Activated CD8-positive, alpha-beta T cell treated with anti-CD3 and anti-CD28 coated beads for 36 hours (primary cell): ENCODE data around the gene ST3GAL3. TPM values are rescaled to one million over a fixed set of nuclear protein-coding genes. Genes with fewer than 3 reads are reported as not detected.

Experiments used
- ATAC-seq: fragments of 200-7000 bp; cut with Tn5 transposase; one replicate; pipeline ENCODE4 v1.10.0; 2021; ENCODE audit warnings: mild to moderate bottlenecking, moderate library complexity
- CTCF ChIA-PET: fragments of 350-600 bp; sonication (Branson Sonifier 250); formaldehyde crosslinking; loops from one replicate; lab custom pipeline; 2021; ENCODE audit warnings: antibody characterized with exemption; lab: Charles Lee
- POLR2A ChIA-PET: fragments of 350-600 bp; sonication (Branson Sonifier 250); formaldehyde crosslinking; loops from one replicate; lab custom pipeline; 2021; ENCODE audit warnings: antibody characterized with exemption; lab: Charles Lee
- DNase-seq: peaks from one replicate; pipeline ENCODE4 v3.0.0-alpha.2; 2020
- H3K27ac Mint-ChIP-seq: one replicate; pipeline ENCODE4 v1.8.0; 2021; ENCODE audit warnings: mild to moderate bottlenecking, mixed read lengths
- H3K27me3 Mint-ChIP-seq: one replicate; pipeline ENCODE4 v1.8.0; 2021; ENCODE audit warnings: mixed read lengths
- H3K36me3 Mint-ChIP-seq: one replicate; pipeline ENCODE4 v1.8.0; 2021; ENCODE audit warnings: low read depth, mixed read lengths
- H3K4me1 Mint-ChIP-seq: one replicate; pipeline ENCODE4 v1.8.0; 2021; ENCODE audit warnings: low read depth, mixed read lengths
- H3K4me3 Mint-ChIP-seq: one replicate; pipeline ENCODE4 v1.8.0; 2021; ENCODE audit warnings: mild to moderate bottlenecking, moderate library complexity, mixed read lengths
- H3K9me3 Mint-ChIP-seq: one replicate; pipeline ENCODE4 v1.8.0; 2021; ENCODE audit warnings: mixed read lengths
- CTCF ChIP-seq: fragments of 200-600 bp; IDR thresholded peaks from one replicate; pipeline ENCODE4 v1.8.0; 2022; ENCODE audit warnings: antibody characterized with exemption, mild to moderate bottlenecking
- intact Hi-C: fragments of 100-400 bp; cut with micrococcal nuclease; formaldehyde crosslinking; loops from one replicate; pipeline ENCODE4 v1.10.0; 2022
- total RNA-seq, 2 experiments: library from RNA; stranded (reverse); gene quantifications; one replicate each; pipeline ENCODE4 v1.2.3, GENCODE V29; 2021

Gene ST3GAL3
- total RNA-seq, 2 experiments from 2014 or later, result 14.5 to 20.0 TPM

- CTCF ChIA-PET, result interaction anchor here (1.2 to 1.4 kb wide), 4 partner anchors 11 to 28 kb away, joined by 3 to 4 read pairs (median 4); partner anchors contain the start of gene IPO13
- Mint-ChIP-seq H3K27me3 (no peaks in the 10 kb centered on the region), H3K36me3 (peaks cover 2% of the 10 kb centered on the region), H3K4me1 (no peaks in the 10 kb centered on the region), H3K4me3 (no peak overlapping the region), H3K27ac (no peak overlapping the region), H3K9me3 (no peaks in the 10 kb centered on the region)
- ATAC-seq, result no peak
- POLR2A ChIA-PET, result interaction anchor here (2.1 kb wide), 1 partner anchor 17 kb away, joined by 4 read pairs; no protein-coding TSS in a partner anchor
- intact Hi-C loops, result no loop called here
- DNase-seq, result no peak
- no peak for TF ChIP-seq CTCF
Observed at GRCh38 chr1:43958351-43959255, 251.3 kb downstream of the ST3GAL3 start.

DNA sequence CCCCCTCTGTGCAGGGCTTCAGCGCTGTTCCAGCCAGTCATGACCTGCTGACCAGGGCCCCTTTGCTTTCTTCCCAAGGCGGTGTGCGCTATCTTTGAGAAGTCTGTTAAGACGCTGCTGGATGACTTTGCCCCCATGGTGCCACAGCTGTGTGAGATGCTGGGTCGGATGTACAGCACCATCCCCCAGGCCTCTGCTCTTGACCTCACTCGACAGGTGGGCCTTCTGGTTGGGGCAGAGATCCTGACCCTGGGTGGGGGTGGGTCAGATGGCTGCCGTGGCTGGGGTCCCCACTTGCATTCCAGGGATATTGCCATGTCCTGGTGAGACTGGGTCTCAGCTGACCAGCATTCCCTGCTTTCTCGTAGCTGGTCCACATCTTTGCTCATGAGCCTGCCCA is 253.5 kb downstream of the ST3GAL3 start:
- no peak overlapping the region for H3K27ac Mint-ChIP-seq
- H3K4me1 Mint-ChIP-seq, result no peaks in the 10 kb centered on the region
- POLR2A ChIA-PET, result no interaction called here
- CTCF ChIA-PET, result no interaction called here
- no peak overlapping the region for H3K4me3 Mint-ChIP-seq
- no peaks in the 10 kb centered on the region for H3K27me3 Mint-ChIP-seq
- ATAC-seq (no peak), DNase-seq (no peak)
- no peak for TF ChIP-seq CTCF
- no peaks in the 10 kb centered on the region for H3K9me3 Mint-ChIP-seq
- intact Hi-C loops, result no loop called here
- peaks cover 2% of the 10 kb centered on the region for H3K36me3 Mint-ChIP-seq

DNA sequence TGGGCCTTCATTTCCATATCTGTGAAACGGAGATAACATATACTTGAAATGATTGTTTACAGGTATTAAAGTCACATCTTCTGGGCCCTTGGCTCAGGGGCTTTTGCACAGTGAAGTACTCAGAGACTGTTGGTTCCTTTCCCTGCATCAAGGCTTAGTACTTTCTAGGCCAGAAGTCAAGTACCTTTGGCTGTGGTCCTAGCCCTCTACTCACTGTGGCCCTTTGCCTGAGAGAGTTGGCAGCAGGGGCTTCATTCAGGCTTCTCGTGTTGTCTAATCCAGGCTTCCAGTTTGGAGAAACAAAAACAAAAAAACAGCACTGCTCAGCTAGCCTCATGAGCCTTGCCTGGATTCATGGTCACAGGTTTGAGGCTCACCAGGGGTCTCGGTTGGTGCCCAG is 254.4 kb downstream of the ST3GAL3 start:
- DNase-seq, result no peak
- no peak overlapping the region for H3K27ac Mint-ChIP-seq
- no peak overlapping the region for H3K4me3 Mint-ChIP-seq
- H3K4me1 Mint-ChIP-seq, result no peaks in the 10 kb centered on the region
- POLR2A ChIA-PET, result no interaction called here
- CTCF ChIA-PET, result no interaction called here
- TF ChIP-seq CTCF, result no peak
- ATAC-seq, result no peak
- H3K9me3 Mint-ChIP-seq, result no peaks in the 10 kb centered on the region
- H3K27me3 Mint-ChIP-seq, result no peaks in the 10 kb centered on the region
- intact Hi-C loops, result no loop called here
- peaks cover 2% of the 10 kb centered on the region for H3K36me3 Mint-ChIP-seq

DNA sequence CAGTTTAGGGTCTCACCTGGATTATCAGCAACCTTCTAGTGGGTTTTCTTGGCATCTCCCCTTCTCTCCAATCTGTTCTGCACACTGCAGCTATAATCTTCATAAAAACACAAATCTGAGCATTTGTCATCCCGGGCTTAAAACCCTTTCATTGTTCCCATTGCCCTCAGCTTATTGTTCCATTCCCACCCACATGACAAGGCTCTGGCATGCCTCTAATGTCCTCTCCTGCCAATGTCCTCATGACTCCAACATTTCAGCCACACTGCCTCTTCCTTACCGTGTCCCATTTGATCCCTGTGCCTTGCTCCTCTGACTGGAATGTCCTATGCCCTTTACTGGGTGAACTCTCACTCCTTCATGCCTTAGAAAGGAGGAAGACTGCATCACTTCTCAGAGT is 255.0 kb downstream of the ST3GAL3 start:
- no peak overlapping the region for H3K4me3 Mint-ChIP-seq
- intact Hi-C loops, result no loop called here
- no peaks in the 10 kb centered on the region for H3K27me3 Mint-ChIP-seq
- ATAC-seq (no peak), DNase-seq (no peak)
- H3K9me3 Mint-ChIP-seq, result no peaks in the 10 kb centered on the region
- POLR2A ChIA-PET, result no interaction called here
- CTCF ChIA-PET, result interaction anchor here (2.1 kb wide), 1 partner anchor 27 kb away, joined by 7 read pairs; no protein-coding TSS in a partner anchor
- no peaks in the 10 kb centered on the region for H3K4me1 Mint-ChIP-seq
- no peak overlapping the region for H3K27ac Mint-ChIP-seq
- peaks cover 2% of the 10 kb centered on the region for H3K36me3 Mint-ChIP-seq
- no peak for TF ChIP-seq CTCF

DNA sequence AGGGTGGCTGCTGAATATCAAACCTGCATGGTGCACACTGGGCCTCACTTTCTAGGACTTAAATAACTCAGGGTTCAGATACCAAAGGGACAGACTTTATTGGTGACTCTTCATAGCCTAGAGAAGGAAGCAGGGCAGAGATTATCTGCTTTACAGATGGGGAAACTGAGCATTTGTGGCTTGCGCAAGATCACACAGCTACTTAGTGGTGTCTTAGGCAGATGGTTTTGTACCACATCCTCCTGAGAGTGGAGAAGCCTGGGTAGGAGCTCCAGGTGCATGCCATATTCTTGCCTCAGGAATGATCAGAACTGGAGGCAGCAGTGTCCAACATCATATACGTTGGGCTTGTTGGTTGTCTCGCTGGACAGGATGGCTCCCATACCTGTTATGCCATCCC is 255.7 kb downstream of the ST3GAL3 start:
- DNase-seq, result no peak
- ATAC-seq, result no peak
- intact Hi-C loops, result no loop called here
- H3K4me3 Mint-ChIP-seq, result no peak overlapping the region
- H3K4me1 Mint-ChIP-seq, result no peaks in the 10 kb centered on the region
- no peaks in the 10 kb centered on the region for H3K9me3 Mint-ChIP-seq
- TF ChIP-seq CTCF, result no peak
- ChIA-PET CTCF (interaction anchor here (2.1 kb wide), 1 partner anchor 28 kb away, joined by 7 read pairs; no protein-coding TSS in a partner anchor), POLR2A (interaction anchor here (1.1 kb wide), 1 partner anchor 14 kb away, joined by 3 read pairs; no protein-coding TSS in a partner anchor)
- H3K27ac Mint-ChIP-seq, result no peak overlapping the region
- H3K36me3 Mint-ChIP-seq, result peaks cover 2% of the 10 kb centered on the region
- no peaks in the 10 kb centered on the region for H3K27me3 Mint-ChIP-seq
